ENCODE data around the gene ASTN1.

ASTN1 gene

DNA sequence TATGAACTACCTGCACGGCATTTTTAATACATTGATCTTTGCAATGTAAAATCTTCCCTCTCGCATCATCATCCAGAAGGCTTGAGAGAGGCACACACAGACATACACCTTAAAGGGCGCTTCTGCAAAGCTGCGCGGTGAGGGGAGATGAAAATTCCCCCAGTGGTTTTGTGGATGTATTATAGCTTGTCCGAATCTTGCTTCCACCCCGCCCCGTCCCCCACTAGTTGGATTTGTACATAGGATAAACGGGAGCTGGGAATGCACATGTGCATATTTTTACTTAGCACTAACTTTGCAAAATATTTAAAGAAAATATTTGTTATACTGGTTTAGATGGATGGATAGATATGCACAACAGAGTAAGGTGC is 542 bp upstream of the ASTN1 start:
- H3K27ac ChIP-seq (ENCODE audit: low read depth in 2 of 2, low read length in 2 of 2) = no peak overlapping the region

DNA sequence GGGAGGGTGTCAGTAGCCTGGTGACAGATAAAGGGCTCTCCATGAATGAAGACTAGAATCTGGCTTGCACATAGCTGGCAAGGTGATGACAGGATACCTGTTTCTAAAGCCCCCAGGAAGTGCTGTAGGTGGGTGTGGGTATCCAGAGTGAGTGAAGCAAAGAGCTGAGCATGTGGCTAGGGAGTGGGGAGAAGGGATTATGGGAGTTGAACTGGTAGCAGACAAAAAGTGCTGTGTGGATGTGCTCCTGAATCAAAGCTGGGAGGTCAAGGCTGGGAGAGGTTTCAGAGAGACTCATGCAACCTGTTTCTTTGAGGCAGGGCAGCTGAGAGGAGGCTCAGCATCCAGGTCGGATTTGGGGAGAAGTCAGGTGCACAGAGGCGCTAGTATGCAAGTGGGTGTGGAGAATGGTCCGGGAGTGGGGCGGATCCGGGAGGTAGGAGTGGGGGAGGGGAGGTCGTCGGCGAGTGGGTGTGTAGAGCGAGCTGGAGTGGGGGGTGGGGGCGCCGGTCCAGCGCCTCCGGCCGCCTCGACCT is 600 bp downstream of the ASTN1 start:
- Histone ChIP-seq H3K36me3 (ENCODE audit: control insufficient read depth in 2 of 2, insufficient read depth in 2 of 2, low read length in 2 of 2) (no peaks in the 10 kb centered on the region), H3K4me3 (ENCODE audit: low read length in 2 of 2) (no peak overlapping the region), H3K27ac (ENCODE audit: low read depth in 2 of 2, low read length in 2 of 2) (no peak overlapping the region), H3K27me3 (ENCODE audit: control insufficient read depth in 2 of 2, insufficient read depth in 2 of 2, low read length in 2 of 2) (peaks cover 10 to 20% of the 10 kb centered on the region in 2 donors), H3K9me3 (ENCODE audit: control insufficient read depth in 2 of 2, low read length in 2 of 2) (no peaks in the 10 kb centered on the region), H3K9ac (ENCODE audit: low read depth in 1 of 2, low read length in 2 of 2) (no peak overlapping the region), H3K4me1 (ENCODE audit: control insufficient read depth in 2 of 2, insufficient read depth in 2 of 2, low read length in 2 of 2) (no peaks in the 10 kb centered on the region)

More for the DNA sequence above, 542 bp upstream of the ASTN1 start:
- Histone ChIP-seq H3K36me3 (ENCODE audit: control insufficient read depth in 2 of 2, insufficient read depth in 2 of 2, low read length in 2 of 2) (no peaks in the 10 kb centered on the region), H3K9ac (ENCODE audit: low read depth in 1 of 2, low read length in 2 of 2) (no peak overlapping the region), H3K4me1 (ENCODE audit: control insufficient read depth in 2 of 2, insufficient read depth in 2 of 2, low read length in 2 of 2) (no peaks in the 10 kb centered on the region), H3K4me3 (ENCODE audit: low read length in 2 of 2) (no peak overlapping the region), H3K27me3 (ENCODE audit: control insufficient read depth in 2 of 2, insufficient read depth in 2 of 2, low read length in 2 of 2) (peaks cover 11 to 23% of the 10 kb centered on the region in 2 donors), H3K9me3 (ENCODE audit: control insufficient read depth in 2 of 2, low read length in 2 of 2) (no peaks in the 10 kb centered on the region)

DNA sequence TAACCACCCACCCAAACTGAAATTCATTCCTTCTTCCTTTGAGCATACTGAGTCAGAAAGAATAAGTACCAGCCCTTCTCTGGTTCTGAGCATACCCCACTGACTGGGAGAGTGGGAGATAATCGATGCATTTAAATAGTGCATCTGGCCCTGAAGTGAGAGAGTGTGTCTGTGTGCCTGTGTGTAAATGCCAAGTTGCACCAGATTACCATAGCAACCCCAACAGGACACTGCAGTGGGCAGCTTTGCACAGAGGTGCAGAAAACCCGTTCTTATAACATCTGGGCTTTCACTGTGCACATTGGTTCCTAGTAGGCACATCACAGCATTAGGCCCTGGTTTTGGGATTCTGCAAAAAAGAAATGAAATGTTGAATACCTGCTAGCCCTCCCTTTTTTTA is 2.3 kb downstream of the ASTN1 start:
- Histone ChIP-seq H3K4me1 (ENCODE audit: control insufficient read depth in 2 of 2, insufficient read depth in 2 of 2, low read length in 2 of 2) (no peaks in the 10 kb centered on the region), H3K36me3 (ENCODE audit: control insufficient read depth in 2 of 2, insufficient read depth in 2 of 2, low read length in 2 of 2) (no peaks in the 10 kb centered on the region), H3K27me3 (ENCODE audit: control insufficient read depth in 2 of 2, insufficient read depth in 2 of 2, low read length in 2 of 2) (peaks cover 10 to 16% of the 10 kb centered on the region in 2 donors), H3K4me3 (ENCODE audit: low read length in 2 of 2) (no peak overlapping the region), H3K9me3 (ENCODE audit: control insufficient read depth in 2 of 2, low read length in 2 of 2) (no peaks in the 10 kb centered on the region), H3K9ac (ENCODE audit: low read depth in 1 of 2, low read length in 2 of 2) (no peak overlapping the region), H3K27ac (ENCODE audit: low read depth in 2 of 2, low read length in 2 of 2) (no peak overlapping the region)

DNA sequence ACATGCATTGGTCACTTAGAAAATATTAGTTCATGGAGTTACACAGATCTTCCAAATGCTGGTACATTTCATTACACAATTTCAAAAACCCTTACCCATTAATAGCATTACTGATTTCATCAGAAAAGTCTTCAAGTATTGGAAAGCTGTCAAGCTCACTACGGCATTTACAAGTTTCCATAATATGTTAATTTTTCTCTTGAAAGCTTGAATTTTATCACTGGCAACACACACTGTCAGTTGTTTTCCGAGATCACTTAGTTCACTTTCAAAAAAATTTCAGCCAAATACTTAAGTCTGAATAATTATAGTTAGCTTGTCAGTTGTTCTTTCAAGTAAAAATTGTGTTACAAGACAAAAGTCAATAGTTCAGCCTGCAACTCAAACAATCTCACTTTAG is 18.0 kb downstream of the ASTN1 start:
- no peak overlapping the region for H3K4me3 ChIP-seq (ENCODE audit: low read length in 2 of 2)
- no peaks in the 10 kb centered on the region for H3K9me3 ChIP-seq (ENCODE audit: control insufficient read depth in 2 of 2, low read length in 2 of 2)
- H3K9ac ChIP-seq (ENCODE audit: low read depth in 1 of 2, low read length in 2 of 2) = no peak overlapping the region
- no peaks in the 10 kb centered on the region for H3K4me1 ChIP-seq (ENCODE audit: control insufficient read depth in 2 of 2, insufficient read depth in 2 of 2, low read length in 2 of 2)
- H3K27me3 ChIP-seq (ENCODE audit: control insufficient read depth in 2 of 2, insufficient read depth in 2 of 2, low read length in 2 of 2) = no peaks in the 10 kb centered on the region
- H3K36me3 ChIP-seq (ENCODE audit: control insufficient read depth in 2 of 2, insufficient read depth in 2 of 2, low read length in 2 of 2) = no peaks in the 10 kb centered on the region
- no peak overlapping the region for H3K27ac ChIP-seq (ENCODE audit: low read depth in 2 of 2, low read length in 2 of 2)

DNA sequence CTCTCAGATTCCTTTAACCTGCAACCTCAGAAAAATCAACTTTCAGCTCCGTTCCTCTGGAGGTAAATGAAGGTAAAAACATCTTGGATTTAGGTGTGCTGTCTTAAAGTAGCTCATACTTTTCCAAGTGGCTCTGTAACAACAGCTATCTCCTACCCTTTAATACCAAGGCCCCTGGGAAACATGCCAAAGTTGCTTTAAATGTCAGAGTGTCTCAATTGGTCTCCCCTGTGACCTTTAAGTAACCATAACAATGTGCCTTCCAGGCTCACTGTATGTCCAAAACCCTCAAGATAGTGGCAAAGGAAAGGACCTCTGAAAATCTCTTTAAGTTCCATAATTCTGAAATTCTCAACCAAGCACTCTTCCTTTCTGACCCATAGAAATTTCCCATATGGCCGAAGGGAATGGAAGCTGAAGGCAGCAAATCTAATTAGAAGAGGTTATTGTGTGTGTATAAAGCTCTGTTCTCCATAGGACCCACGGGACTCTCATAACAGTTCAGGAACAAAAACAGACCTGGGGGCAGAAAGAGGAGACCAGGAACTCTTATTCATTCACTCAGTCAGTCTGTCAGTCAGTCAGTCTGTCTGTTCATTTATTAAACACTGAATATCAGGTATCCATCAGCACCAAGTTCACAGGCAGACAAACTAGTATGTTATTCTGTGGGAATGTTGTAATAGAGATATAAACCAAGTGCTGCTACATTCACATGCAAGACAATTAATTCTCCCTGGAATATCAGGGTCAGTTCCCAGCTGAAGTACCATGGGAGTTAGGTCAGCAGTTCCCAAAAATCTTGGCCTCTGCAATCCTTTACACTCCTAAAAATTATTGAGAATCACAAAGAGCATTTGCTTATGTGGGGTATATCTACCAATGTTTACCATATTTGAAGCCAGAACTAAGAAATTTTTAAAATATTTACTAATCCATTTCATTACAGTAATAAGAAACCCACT is 19.1 kb downstream of the ASTN1 start:
- H3K9me3 ChIP-seq (ENCODE audit: control insufficient read depth in 2 of 2, low read length in 2 of 2) = no peaks in the 10 kb centered on the region
- H3K27me3 ChIP-seq (ENCODE audit: control insufficient read depth in 2 of 2, insufficient read depth in 2 of 2, low read length in 2 of 2) = no peaks in the 10 kb centered on the region
- no peaks in the 10 kb centered on the region for H3K4me1 ChIP-seq (ENCODE audit: control insufficient read depth in 2 of 2, insufficient read depth in 2 of 2, low read length in 2 of 2)
- H3K9ac ChIP-seq (ENCODE audit: low read depth in 1 of 2, low read length in 2 of 2) = no peak overlapping the region
- no peaks in the 10 kb centered on the region for H3K36me3 ChIP-seq (ENCODE audit: control insufficient read depth in 2 of 2, insufficient read depth in 2 of 2, low read length in 2 of 2)
- no peak overlapping the region for H3K4me3 ChIP-seq (ENCODE audit: low read length in 2 of 2)
- no peak overlapping the region for H3K27ac ChIP-seq (ENCODE audit: low read depth in 2 of 2, low read length in 2 of 2)

DNA sequence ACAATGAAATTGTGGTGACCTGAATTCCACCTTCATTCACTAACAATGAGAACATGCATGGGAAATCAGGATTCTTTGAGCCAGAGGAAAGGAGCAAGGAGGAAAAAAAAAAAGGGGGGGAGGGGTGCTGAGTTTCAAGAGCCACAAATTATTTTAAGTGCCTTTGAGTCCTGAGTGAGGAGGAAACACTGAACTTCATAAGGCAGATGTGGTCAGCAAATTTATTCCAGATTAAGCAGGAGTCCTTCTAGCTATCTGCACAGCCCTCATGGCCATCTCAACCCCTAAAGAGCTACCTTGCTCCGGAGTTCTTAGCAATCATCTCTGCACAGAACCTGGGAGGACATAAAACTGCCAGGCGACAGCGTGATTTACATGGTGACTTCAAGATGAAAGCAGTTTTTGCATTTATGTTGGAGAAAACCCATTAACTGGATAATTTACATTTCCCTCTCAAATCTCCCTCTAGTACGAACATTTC is 21.7 kb downstream of the ASTN1 start:
- H3K27ac ChIP-seq (ENCODE audit: low read depth in 2 of 2, low read length in 2 of 2) = no peak overlapping the region
- H3K4me1 ChIP-seq (ENCODE audit: control insufficient read depth in 2 of 2, insufficient read depth in 2 of 2, low read length in 2 of 2) = no peaks in the 10 kb centered on the region
- H3K9me3 ChIP-seq (ENCODE audit: control insufficient read depth in 2 of 2, low read length in 2 of 2) = no peaks in the 10 kb centered on the region
- H3K9ac ChIP-seq (ENCODE audit: low read depth in 1 of 2, low read length in 2 of 2) = no peak overlapping the region
- H3K36me3 ChIP-seq (ENCODE audit: control insufficient read depth in 2 of 2, insufficient read depth in 2 of 2, low read length in 2 of 2) = no peaks in the 10 kb centered on the region
- no peak overlapping the region for H3K4me3 ChIP-seq (ENCODE audit: low read length in 2 of 2)
- H3K27me3 ChIP-seq (ENCODE audit: control insufficient read depth in 2 of 2, insufficient read depth in 2 of 2, low read length in 2 of 2) = no peaks in the 10 kb centered on the region

DNA sequence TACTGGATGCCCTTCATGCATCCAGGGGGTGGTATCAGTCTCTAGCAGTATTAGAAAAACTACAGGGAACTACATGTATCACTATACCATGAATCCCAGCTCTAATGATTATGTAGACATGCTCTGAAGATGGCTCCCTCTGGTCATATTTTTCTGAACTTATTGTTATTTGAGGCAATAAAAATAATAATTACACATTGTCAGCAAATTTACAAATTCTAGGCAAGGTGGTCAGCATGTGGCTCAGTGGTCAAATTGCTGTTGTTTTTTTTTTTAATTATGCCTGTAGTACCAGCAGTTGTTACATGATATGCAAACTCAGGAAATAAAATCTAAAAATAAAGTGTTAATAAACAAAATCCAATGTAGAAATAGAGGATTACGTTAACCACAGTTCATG is 22.5 kb downstream of the ASTN1 start:
- Histone ChIP-seq H3K27me3 (ENCODE audit: control insufficient read depth in 2 of 2, insufficient read depth in 2 of 2, low read length in 2 of 2) (no peaks in the 10 kb centered on the region), H3K9me3 (ENCODE audit: control insufficient read depth in 2 of 2, low read length in 2 of 2) (no peaks in the 10 kb centered on the region), H3K4me1 (ENCODE audit: control insufficient read depth in 2 of 2, insufficient read depth in 2 of 2, low read length in 2 of 2) (no peaks in the 10 kb centered on the region), H3K9ac (ENCODE audit: low read depth in 1 of 2, low read length in 2 of 2) (no peak overlapping the region), H3K4me3 (ENCODE audit: low read length in 2 of 2) (no peak overlapping the region), H3K27ac (ENCODE audit: low read depth in 2 of 2, low read length in 2 of 2) (no peak overlapping the region), H3K36me3 (ENCODE audit: control insufficient read depth in 2 of 2, insufficient read depth in 2 of 2, low read length in 2 of 2) (no peaks in the 10 kb centered on the region)

DNA sequence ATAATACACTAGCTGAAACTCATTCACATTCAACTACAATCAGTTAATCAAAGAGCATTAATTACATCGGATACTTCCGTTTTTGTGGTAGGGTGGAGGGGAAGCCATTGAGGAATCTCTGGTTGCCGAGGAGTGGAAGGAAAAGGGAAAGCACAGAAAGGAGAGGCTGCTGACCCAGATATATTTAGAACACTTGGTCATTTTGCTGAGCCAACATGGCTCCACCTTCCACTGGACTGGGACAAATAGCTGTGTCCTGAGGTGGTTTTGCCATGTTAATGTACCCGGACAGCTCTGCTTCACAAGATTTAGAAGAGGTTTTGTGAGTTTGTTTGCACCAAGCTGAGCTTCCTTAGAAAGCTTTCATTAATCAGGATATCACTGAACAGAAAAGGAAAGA is 26.2 kb downstream of the ASTN1 start:
- Histone ChIP-seq H3K27me3 (ENCODE audit: control insufficient read depth in 2 of 2, insufficient read depth in 2 of 2, low read length in 2 of 2) (no peaks in the 10 kb centered on the region), H3K9ac (ENCODE audit: low read depth in 1 of 2, low read length in 2 of 2) (no peak overlapping the region), H3K9me3 (ENCODE audit: control insufficient read depth in 2 of 2, low read length in 2 of 2) (no peaks in the 10 kb centered on the region), H3K36me3 (ENCODE audit: control insufficient read depth in 2 of 2, insufficient read depth in 2 of 2, low read length in 2 of 2) (no peaks in the 10 kb centered on the region), H3K4me1 (ENCODE audit: control insufficient read depth in 2 of 2, insufficient read depth in 2 of 2, low read length in 2 of 2) (no peaks in the 10 kb centered on the region), H3K27ac (ENCODE audit: low read depth in 2 of 2, low read length in 2 of 2) (no peak overlapping the region), H3K4me3 (ENCODE audit: low read length in 2 of 2) (no peak overlapping the region)

DNA sequence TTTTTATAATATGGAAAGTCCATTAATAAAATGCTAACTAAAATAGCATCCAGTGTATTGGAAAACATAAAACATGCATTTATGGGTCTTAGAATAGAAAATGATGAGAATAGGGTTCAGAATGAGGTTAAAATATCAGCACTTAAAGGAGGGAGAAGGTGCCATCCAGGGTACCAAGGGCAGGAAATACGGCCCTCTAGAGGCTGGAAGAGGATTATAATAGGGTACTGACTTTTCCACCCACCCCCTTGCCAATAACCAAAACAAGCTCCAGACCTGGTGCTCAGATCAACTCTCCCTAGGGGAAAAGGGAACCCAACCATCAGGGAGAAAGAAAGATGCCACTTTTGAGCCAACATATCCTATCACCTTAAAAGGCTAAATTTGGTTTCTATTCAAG is 26.7 kb downstream of the ASTN1 start:
- Histone ChIP-seq H3K27me3 (ENCODE audit: control insufficient read depth in 2 of 2, insufficient read depth in 2 of 2, low read length in 2 of 2) (no peaks in the 10 kb centered on the region), H3K9me3 (ENCODE audit: control insufficient read depth in 2 of 2, low read length in 2 of 2) (no peaks in the 10 kb centered on the region), H3K36me3 (ENCODE audit: control insufficient read depth in 2 of 2, insufficient read depth in 2 of 2, low read length in 2 of 2) (no peaks in the 10 kb centered on the region), H3K4me3 (ENCODE audit: low read length in 2 of 2) (no peak overlapping the region), H3K4me1 (ENCODE audit: control insufficient read depth in 2 of 2, insufficient read depth in 2 of 2, low read length in 2 of 2) (no peaks in the 10 kb centered on the region), H3K27ac (ENCODE audit: low read depth in 2 of 2, low read length in 2 of 2) (no peak overlapping the region), H3K9ac (ENCODE audit: low read depth in 1 of 2, low read length in 2 of 2) (no peak overlapping the region)

DNA sequence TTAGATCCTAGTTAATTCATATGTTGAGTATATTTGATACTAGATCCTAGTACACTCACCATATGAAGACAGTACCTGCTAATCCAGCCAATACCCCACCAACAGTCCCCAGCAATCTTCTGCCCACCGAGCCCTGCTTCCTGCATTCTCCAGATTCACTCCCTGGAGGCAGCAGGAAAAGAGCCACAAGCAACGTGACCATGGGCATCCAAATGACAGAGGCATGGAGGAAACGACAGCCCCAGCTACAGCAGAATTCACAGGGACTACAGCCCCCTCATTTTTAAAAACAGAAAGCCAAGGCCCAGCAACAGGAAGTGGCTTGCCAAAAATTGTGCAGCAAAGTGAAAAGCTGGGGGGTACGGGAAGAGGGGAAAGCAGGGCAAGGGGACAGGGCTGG is 29.3 kb downstream of the ASTN1 start:
- no peak overlapping the region for H3K9ac ChIP-seq (ENCODE audit: low read depth in 1 of 2, low read length in 2 of 2)
- no peaks in the 10 kb centered on the region for H3K27me3 ChIP-seq (ENCODE audit: control insufficient read depth in 2 of 2, insufficient read depth in 2 of 2, low read length in 2 of 2)
- H3K9me3 ChIP-seq (ENCODE audit: control insufficient read depth in 2 of 2, low read length in 2 of 2) = no peaks in the 10 kb centered on the region
- H3K4me1 ChIP-seq (ENCODE audit: control insufficient read depth in 2 of 2, insufficient read depth in 2 of 2, low read length in 2 of 2) = no peaks in the 10 kb centered on the region
- H3K27ac ChIP-seq (ENCODE audit: low read depth in 2 of 2, low read length in 2 of 2) = no peak overlapping the region
- H3K4me3 ChIP-seq (ENCODE audit: low read length in 2 of 2) = no peak overlapping the region
- H3K36me3 ChIP-seq (ENCODE audit: control insufficient read depth in 2 of 2, insufficient read depth in 2 of 2, low read length in 2 of 2) = no peaks in the 10 kb centered on the region

Measured in mucosa of rectum (tissue), 2 donors.